Loucy (cell line): ENCODE data around the gene TTC13.

Source experiments
- H2AFZ ChIP-seq: fragments of 200-600 bp; sonication (generic); 2 replicates; pipeline ENCODE4 v1.6.0; 2016; ENCODE audit warnings: antibody characterized with exemption, mild to moderate bottlenecking, low read length, moderate library complexity
- H3F3A ChIP-seq: fragments of 200-600 bp; 2 replicates; pipeline ENCODE4 v1.6.0; 2016; ENCODE audit warnings: antibody characterized with exemption, low read depth, mild to moderate bottlenecking
- H3K27me3 ChIP-seq: fragments of 200-600 bp; sonication (generic); 2 replicates; pipeline ENCODE4 v1.6.1; 2014; ENCODE audit warnings: low read length, mild to moderate bottlenecking; ENCODE audit not compliant: insufficient read depth, poor library complexity, severe bottlenecking
- H3K36me3 ChIP-seq: fragments of 200-600 bp; sonication (generic); 2 replicates; pipeline ENCODE4 v1.6.1; 2016; ENCODE audit warnings: low read length; ENCODE audit not compliant: insufficient read depth
- H3K4me1 ChIP-seq: fragments of 200-600 bp; sonication (generic); 2 replicates; pipeline ENCODE4 v1.5.1; 2014; ENCODE audit warnings: low read length, mild to moderate bottlenecking; ENCODE audit not compliant: insufficient read depth, poor library complexity, severe bottlenecking
- H3K4me2 ChIP-seq: fragments of 200-600 bp; sonication (generic); 2 replicates; pipeline ENCODE4 v1.6.0; 2014; ENCODE audit warnings: antibody characterized with exemption, low read length, low read depth, mild to moderate bottlenecking; ENCODE audit not compliant: poor library complexity, severe bottlenecking
- H3K4me3 ChIP-seq: fragments of 200-600 bp; sonication (generic); 2 replicates; pipeline ENCODE4 v1.5.1; 2014; ENCODE audit warnings: low read length, mild to moderate bottlenecking, mixed read lengths; ENCODE audit not compliant: poor library complexity, severe bottlenecking
- H3K79me2 ChIP-seq: fragments of 200-600 bp; sonication (generic); 2 replicates; pipeline ENCODE4 v1.6.1; 2014; ENCODE audit warnings: low read length; ENCODE audit not compliant: insufficient read depth
- H3K9ac ChIP-seq: fragments of 200-600 bp; sonication (generic); 2 replicates; pipeline ENCODE4 v1.6.0; 2014; ENCODE audit warnings: mild to moderate bottlenecking, low read depth, low read length, moderate library complexity; ENCODE audit not compliant: poor library complexity, severe bottlenecking
- H3K9me2 ChIP-seq: fragments of 200-600 bp; sonication (generic); replicated peaks from 2 replicates; pipeline ENCODE4 v1.6.1; 2016; ENCODE audit warnings: low read depth, low read length, mixed read lengths
- H3K9me3 ChIP-seq: fragments of 200-600 bp; sonication (generic); 2 replicates; pipeline ENCODE4 v1.6.1; 2014; ENCODE audit warnings: mild to moderate bottlenecking, antibody characterized with exemption, low read length, low read depth; ENCODE audit not compliant: insufficient read depth
- H4K20me1 ChIP-seq: fragments of 200-600 bp; sonication (generic); 2 replicates; pipeline ENCODE4 v1.6.0; 2014; ENCODE audit warnings: antibody characterized with exemption, low read length, mild to moderate bottlenecking; ENCODE audit not compliant: insufficient read depth, poor library complexity, severe bottlenecking
- CTCF ChIP-seq: fragments of 200-600 bp; sonication (generic); conservative IDR thresholded peaks from 2 replicates; pipeline ENCODE4 v1.5.1; 2014; ENCODE audit warnings: mild to moderate bottlenecking, antibody characterized with exemption, low read length
- EZH2phosphoT487 ChIP-seq: fragments of 200-600 bp; IDR thresholded peaks from 2 replicates; pipeline ENCODE4 v1.6.1; 2018; ENCODE audit warnings: antibody characterized with exemption, mild to moderate bottlenecking, moderate library complexity, borderline replicate concordance

The TTC13 gene

GRCh38 chr1:231000639-231001038, 22.0 kb upstream of the TTC13 start:
- Histone ChIP-seq H3K36me3 (no peaks in the 10 kb centered on the region; the same call in 1 of the 2 replicates), H3K4me3 (no peak overlapping the region), H2AFZ (no peak overlapping the region), H4K20me1 (no peaks in the 10 kb centered on the region), H3K27me3 (no peaks in the 10 kb centered on the region), H3K9me3 (peaks cover 4% of the 10 kb centered on the region; the same call in 1 of the 2 replicates), H3K9ac (no peak overlapping the region), H3K4me1 (no peaks in the 10 kb centered on the region), H3K79me2 (no peaks in the 10 kb centered on the region), H3F3A (no peaks in the 10 kb centered on the region), H3K4me2 (no peak overlapping the region), H3K9me2 (no peaks in the 10 kb centered on the region)
- no peak for TF ChIP-seq CTCF

- H3K9me2 ChIP-seq = no peaks in the 10 kb centered on the region
- H3K4me2 ChIP-seq = no peak overlapping the region
- peaks cover 4% of the 10 kb centered on the region; the same call in 1 of the 2 replicates for H3K9me3 ChIP-seq
- H3K36me3 ChIP-seq = no peaks in the 10 kb centered on the region; the same call in 1 of the 2 replicates
- H3K4me1 ChIP-seq = no peaks in the 10 kb centered on the region
- no peaks in the 10 kb centered on the region for H3K27me3 ChIP-seq
- no peaks in the 10 kb centered on the region for H3F3A ChIP-seq
- no peak overlapping the region for H3K9ac ChIP-seq
- H3K79me2 ChIP-seq = no peaks in the 10 kb centered on the region
- TF ChIP-seq EZH2phosphoT487 (no peak), CTCF (no peak)
- H3K4me3 ChIP-seq = no peak overlapping the region
- H2AFZ ChIP-seq = no peak overlapping the region
- no peaks in the 10 kb centered on the region for H4K20me1 ChIP-seq
Measured at GRCh38 chr1:231000201-231000600, 21.5 kb upstream of the TTC13 start.

DNA sequence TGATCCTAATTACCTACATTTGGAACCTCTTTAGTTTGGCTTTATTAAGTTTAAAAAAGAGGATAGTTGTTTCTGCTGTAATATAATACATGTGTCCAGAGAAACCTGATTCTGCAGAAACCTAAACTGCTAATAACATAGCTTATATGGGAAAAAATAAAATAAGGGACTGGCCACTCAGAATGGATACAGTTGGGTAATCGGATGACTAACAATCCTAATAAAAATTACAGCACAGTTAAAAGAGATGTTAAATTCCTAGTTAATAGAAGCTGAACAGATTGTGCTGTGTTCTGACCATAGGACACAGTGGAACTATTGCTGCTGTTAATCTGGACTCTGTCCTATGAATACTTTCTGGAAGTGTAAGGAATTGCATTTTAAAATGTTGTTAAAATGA, 16.2 kb upstream of the TTC13 start:
- Histone ChIP-seq H3F3A (no peaks in the 10 kb centered on the region), H4K20me1 (no peaks in the 10 kb centered on the region), H3K4me2 (no peak overlapping the region), H3K79me2 (no peaks in the 10 kb centered on the region), H3K36me3 (no peaks in the 10 kb centered on the region; the same call in 1 of the 2 replicates), H3K4me1 (no peaks in the 10 kb centered on the region), H3K4me3 (no peak overlapping the region), H3K9me2 (no peaks in the 10 kb centered on the region), H3K9ac (no peak overlapping the region), H2AFZ (no peak overlapping the region), H3K9me3 (no peaks in the 10 kb centered on the region), H3K27me3 (no peaks in the 10 kb centered on the region)
- TF ChIP-seq CTCF = no peak
- TF ChIP-seq EZH2phosphoT487 = no peak
